Breast epithelium (tissue), 4 donors: ENCODE data around the gene LY86. TPM values are rescaled to one million over a fixed set of nuclear protein-coding genes. Genes with fewer than 3 reads are reported as not detected.
A peak's percentile ranks its signal among the peaks of the same experiment; 100 is the strongest.

Source experiments
- DNase-seq, 2 donors: peaks; one replicate each; pipeline ENCODE4 v3.0.0-alpha.2; 2019; ENCODE audit warnings: low spot score in 2 of 2
- H3K27ac ChIP-seq, 2 donors: fragments of 200-600 bp; sonication (generic) in 1 of 2; one replicate each; pipeline ENCODE4 v1.5.1; 2016 to 2019; ENCODE audit warnings: mild to moderate bottlenecking in 1 of 2
- H3K27me3 ChIP-seq, 2 donors: fragments of 200-600 bp; sonication (generic) in 1 of 2; one replicate each; pipeline versions ENCODE4 v1.5.1 to v1.6.0; 2017 to 2019; ENCODE audit warnings: control low read depth in 1 of 2, mild to moderate bottlenecking in 1 of 2
- H3K36me3 ChIP-seq: fragments of 200-600 bp; one replicate; pipeline ENCODE4 v1.5.1; 2019
- H3K4me1 ChIP-seq, 2 donors: fragments of 200-600 bp; sonication (generic); one replicate each; pipeline ENCODE4 v1.5.1; 2016 to 2019; ENCODE audit warnings: control low read depth in 1 of 2
- H3K4me3 ChIP-seq, 3 donors: fragments of 200-600 bp; sonication (generic); 1 replicate in 2 of 3; 2 replicates in 1 of 3; pipeline ENCODE4 v1.5.1; 2016 to 2019; ENCODE audit warnings: mild to moderate bottlenecking in 3 of 3, moderate library complexity in 2 of 3
- H3K9me3 ChIP-seq, 2 donors: fragments of 200-600 bp; sonication (generic) in 1 of 2; one replicate each; pipeline ENCODE4 v1.5.1; 2016 to 2019; ENCODE audit warnings: control low read depth in 1 of 2
- POLR2A ChIP-seq: fragments of 450-650 bp; IDR thresholded peaks from one replicate; pipeline ENCODE4 v1.6.1; 2016; ENCODE audit warnings: antibody characterized with exemption, mild to moderate bottlenecking, moderate library complexity
- POLR2AphosphoS5 ChIP-seq, 3 donors: sonication (generic); formaldehyde crosslinking; IDR thresholded peaks; one replicate each; pipeline ENCODE4 v1.6.1; 2017; ENCODE audit warnings: antibody characterized with exemption in 3 of 3
- intact Hi-C: fragments of 100-400 bp; cut with DNase I; formaldehyde crosslinking; loops from one replicate; pipeline ENCODE4 v1.15.1; 2023; ENCODE audit warnings: low total_unique reads
- total RNA-seq, 3 donors: library from RNA; depleted of rRNA; stranded (reverse); fragments of >200 nt; gene quantifications; one replicate each; pipeline ENCODE4 v1.1.0, GENCODE V29; 2016
- TF ChIP-seq, protein P1 (sequence below), 3 donors: fragments of 450-650 bp; IDR thresholded peaks; one replicate each; pipeline ENCODE4 v1.5.1; 2016 to 2017; ENCODE audit warnings: antibody characterized with exemption in 3 of 3, mild to moderate bottlenecking in 3 of 3, moderate library complexity in 3 of 3

The LY86 gene
- total RNA-seq, 3 donors from 2014 or later, result 3.3 to 8.3 (median 3.4) TPM

DNA sequence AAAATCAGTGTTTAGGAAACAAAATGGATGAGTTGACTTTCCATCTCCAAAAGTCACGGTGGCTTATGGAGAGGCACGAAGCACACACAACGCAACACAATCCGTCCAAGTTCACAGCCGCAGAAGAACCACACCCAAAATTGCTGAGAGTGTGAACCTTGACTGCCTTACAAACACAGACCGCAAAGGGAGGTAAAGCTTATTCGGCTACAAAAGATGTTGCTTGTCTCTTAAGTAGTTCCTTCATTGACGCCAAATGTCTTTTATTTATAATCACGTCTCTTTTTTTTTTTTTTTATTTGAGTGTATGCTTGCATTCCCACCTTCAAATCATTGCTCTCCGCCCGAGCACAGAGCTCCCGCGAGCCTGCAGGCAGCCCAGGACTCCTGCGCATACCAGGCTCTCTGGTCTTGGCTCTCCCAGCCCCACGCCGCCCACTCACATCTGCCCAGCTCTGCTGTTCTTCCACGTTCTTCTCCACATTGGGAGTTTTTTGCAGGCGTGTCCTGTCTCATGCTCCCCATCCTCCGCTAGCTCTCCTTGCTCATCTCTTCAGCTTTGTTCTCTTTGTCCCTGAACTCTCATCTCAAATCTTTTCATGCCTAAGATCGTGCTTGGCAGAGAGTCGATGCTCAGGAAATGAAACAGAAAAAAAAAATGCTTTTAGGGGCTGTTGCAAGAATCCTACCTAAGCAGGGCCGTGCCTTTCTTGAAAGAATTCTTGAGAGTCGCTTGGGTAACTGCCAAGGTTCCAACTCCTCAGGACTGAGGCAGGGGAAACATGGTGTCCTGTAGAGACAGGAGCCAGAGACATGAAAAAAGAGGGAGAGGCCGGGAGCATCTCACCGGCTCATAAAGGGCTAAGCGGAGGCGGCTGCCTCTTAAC, 25.8 kb downstream of the LY86 start:
- Histone ChIP-seq H3K4me3 (peak overlapping the region in 2 of 3 donors; percentile 27 to 33), H3K36me3 (no peaks in the 10 kb centered on the region), H3K4me1 (no peaks in the 10 kb centered on the region), H3K27me3 (no peaks in the 10 kb centered on the region), H3K9me3 (no peaks in the 10 kb centered on the region), H3K27ac (no peak overlapping the region)
- intact Hi-C loops, result no loop called here
- TF ChIP-seq, protein P1, sequence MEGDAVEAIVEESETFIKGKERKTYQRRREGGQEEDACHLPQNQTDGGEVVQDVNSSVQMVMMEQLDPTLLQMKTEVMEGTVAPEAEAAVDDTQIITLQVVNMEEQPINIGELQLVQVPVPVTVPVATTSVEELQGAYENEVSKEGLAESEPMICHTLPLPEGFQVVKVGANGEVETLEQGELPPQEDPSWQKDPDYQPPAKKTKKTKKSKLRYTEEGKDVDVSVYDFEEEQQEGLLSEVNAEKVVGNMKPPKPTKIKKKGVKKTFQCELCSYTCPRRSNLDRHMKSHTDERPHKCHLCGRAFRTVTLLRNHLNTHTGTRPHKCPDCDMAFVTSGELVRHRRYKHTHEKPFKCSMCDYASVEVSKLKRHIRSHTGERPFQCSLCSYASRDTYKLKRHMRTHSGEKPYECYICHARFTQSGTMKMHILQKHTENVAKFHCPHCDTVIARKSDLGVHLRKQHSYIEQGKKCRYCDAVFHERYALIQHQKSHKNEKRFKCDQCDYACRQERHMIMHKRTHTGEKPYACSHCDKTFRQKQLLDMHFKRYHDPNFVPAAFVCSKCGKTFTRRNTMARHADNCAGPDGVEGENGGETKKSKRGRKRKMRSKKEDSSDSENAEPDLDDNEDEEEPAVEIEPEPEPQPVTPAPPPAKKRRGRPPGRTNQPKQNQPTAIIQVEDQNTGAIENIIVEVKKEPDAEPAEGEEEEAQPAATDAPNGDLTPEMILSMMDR (IDR thresholded peaks at IDR 0.05), result no peak
- TF ChIP-seq POLR2A (no peak), POLR2AphosphoS5 (IDR thresholded peaks at IDR 0.05) (no peak)
- peak in 1 of 2 donors; percentile 38 for DNase-seq

DNA sequence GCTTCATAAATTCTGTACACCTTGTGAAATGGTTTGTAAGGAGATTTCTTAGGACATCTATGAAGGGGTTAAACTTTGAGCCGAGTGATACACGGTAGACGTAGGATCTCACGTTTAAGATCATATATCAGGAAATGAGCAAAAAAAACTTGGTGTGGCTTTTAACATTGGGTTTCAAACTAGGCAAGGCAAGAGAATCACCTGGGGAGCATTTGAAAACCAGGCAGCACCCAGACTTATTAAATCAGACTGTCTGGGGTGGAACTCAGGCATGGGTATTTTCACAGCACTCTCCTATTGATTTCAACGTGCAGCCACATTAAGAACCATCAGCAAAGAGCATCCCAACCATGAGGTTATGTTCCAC, 26.4 kb downstream of the LY86 start:
- Histone ChIP-seq H3K27me3 (no peaks in the 10 kb centered on the region), H3K27ac (no peak overlapping the region), H3K4me1 (no peaks in the 10 kb centered on the region), H3K4me3 (peak overlapping the region in 1 of 3 donors; percentile 27), H3K9me3 (no peaks in the 10 kb centered on the region), H3K36me3 (no peaks in the 10 kb centered on the region)
- TF ChIP-seq POLR2A (no peak), POLR2AphosphoS5 (IDR thresholded peaks at IDR 0.05) (no peak)
- TF ChIP-seq, protein P1 (IDR thresholded peaks at IDR 0.05), result no peak
- DNase-seq, result no peak
- intact Hi-C loops, result no loop called here

DNA sequence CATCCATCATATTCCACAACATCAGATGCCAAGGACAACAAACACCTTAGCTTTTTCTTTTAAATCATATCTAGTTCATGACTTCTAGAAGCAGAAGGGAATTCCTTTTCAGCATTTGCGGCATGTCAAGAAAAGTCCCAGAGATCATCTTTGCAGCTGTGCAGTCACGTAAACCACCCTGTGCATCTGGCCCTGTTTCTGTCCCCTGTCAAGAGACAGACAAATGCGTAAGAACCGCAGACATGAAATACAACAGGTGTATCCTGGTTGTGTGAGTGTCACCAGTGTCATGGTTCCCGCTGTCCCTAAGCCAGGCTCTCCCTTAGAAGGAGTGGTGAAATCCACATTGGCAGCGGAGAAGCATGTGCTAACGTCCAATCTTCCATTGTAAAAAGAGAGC, 28.1 kb downstream of the LY86 start:
- intact Hi-C loops, result no loop called here
- Histone ChIP-seq H3K36me3 (no peaks in the 10 kb centered on the region), H3K27ac (no peak overlapping the region), H3K4me3 (no peak overlapping the region), H3K27me3 (no peaks in the 10 kb centered on the region), H3K4me1 (no peaks in the 10 kb centered on the region), H3K9me3 (no peaks in the 10 kb centered on the region)
- no peak for TF ChIP-seq POLR2A
- TF ChIP-seq POLR2AphosphoS5 (IDR thresholded peaks at IDR 0.05), result no peak
- TF ChIP-seq, protein P1 (IDR thresholded peaks at IDR 0.05), result no peak
- no peak for DNase-seq

DNA sequence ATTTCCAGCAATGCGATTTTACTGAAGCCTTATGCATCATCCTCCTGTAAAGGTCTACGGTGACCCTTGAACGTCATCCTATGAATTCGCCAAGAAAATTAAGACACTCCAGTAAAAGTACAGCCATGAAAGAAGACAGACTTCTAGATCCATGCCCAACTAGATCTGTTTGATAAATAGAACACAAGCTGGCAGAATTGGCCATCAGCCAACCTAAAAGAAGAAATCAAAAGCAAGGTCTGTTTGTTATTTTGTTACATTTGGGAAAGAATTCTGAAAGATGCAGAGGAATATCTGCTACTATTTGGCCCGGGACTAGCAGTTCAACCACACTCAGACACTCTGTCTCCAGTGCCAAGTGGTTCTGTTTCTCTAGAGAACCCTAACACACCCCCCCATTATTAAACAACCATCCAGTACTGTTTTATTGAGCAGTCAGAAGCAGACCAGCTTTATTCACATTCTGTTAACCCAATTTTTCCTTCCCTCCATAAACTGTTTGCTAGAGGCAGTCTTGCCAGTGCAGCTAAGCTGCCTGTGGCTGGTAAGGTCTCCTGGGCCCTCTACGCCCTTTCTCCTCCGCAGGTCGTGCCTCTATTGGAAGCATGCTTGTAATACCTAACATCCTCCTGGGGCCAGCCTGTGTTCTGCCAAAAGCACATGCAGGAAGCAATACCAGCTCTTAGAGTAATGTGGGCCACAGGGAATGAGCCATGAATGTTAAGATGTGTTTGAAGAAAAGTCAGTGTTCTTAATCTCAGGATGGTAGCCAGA, 30.7 kb downstream of the LY86 start:
- Histone ChIP-seq H3K27ac (no peak overlapping the region), H3K4me1 (no peaks in the 10 kb centered on the region)
- TF ChIP-seq POLR2AphosphoS5 (IDR thresholded peaks at IDR 0.05) (no peak), POLR2A (no peak)
- TF ChIP-seq, protein P1 (IDR thresholded peaks at IDR 0.05), result no peak

More for the DNA sequence above, 30.7 kb downstream of the LY86 start:
- intact Hi-C loops, result no loop called here
- H3K36me3 ChIP-seq, result no peaks in the 10 kb centered on the region
- H3K4me3 ChIP-seq, result no peak overlapping the region
- no peaks in the 10 kb centered on the region for H3K9me3 ChIP-seq
- DNase-seq, result no peak
- H3K27me3 ChIP-seq, result no peaks in the 10 kb centered on the region
